Measurements from ENCODE around the gene OTULIN.

Gene OTULIN

DNA sequence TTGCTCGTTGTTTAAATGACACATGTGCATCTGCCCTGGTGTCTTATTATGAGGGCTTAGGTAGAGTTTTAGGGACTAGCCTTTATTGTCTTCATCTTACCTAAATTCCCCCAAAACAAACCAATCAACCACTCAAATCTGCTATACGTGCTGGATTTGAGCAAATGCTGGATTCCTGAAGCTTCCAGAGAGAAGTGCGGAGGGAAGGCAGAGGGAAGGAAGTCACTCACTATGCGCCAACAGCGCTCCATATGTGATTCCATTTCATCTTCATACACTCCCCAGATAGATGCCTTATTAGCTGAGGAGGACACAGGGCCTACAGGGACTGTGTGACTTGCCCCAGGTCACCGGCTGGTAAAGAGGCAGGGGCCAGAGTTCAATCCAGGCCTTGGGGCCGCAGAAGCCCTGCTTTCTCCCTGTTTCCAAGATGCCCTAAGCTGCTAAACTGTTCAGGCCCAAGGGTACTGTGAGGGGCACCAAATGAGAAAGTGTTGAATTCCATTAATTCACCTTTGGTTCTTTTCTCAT, 63.5 kb downstream of the OTULIN start:
- DNase-seq (ENCODE audit: extremely low read depth, low read depth) = no peak
- H3K4me3 ChIP-seq (replicated peaks; ENCODE audit: low read depth, low read length) = no peak overlapping the region
- no peak for TF ChIP-seq CTCF (IDR thresholded peaks at IDR 0.05; ENCODE audit: low read depth, low read length, missing control alignments)

DNA sequence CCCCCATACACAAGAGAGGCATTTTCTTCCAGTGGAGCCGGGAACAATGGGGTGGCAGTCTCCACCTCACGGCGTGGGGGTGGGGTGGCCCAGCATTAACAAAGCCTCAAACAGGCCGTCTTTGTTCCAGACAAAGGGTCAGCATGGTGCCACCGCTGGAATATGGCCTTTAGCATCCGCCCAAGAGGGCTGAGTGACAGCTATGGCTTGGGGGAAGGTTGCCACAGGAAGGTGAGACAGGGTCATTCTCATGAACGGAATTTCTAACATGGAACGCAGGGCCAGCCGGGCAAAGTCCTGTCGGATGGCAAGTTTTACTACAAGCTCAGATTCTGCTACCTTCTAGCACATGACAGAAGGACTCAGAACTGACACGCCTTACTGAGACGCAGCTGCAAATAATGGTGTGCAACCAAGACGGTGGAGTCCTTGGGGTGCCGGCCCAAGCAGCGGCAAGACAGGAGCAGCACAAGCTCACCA, 64.0 kb downstream of the OTULIN start:
- DNase-seq (ENCODE audit: extremely low read depth, low read depth) = no peak
- no peak for TF ChIP-seq CTCF (IDR thresholded peaks at IDR 0.05; ENCODE audit: low read depth, low read length, missing control alignments)
- H3K4me3 ChIP-seq (replicated peaks; ENCODE audit: low read depth, low read length) = no peak overlapping the region

DNA sequence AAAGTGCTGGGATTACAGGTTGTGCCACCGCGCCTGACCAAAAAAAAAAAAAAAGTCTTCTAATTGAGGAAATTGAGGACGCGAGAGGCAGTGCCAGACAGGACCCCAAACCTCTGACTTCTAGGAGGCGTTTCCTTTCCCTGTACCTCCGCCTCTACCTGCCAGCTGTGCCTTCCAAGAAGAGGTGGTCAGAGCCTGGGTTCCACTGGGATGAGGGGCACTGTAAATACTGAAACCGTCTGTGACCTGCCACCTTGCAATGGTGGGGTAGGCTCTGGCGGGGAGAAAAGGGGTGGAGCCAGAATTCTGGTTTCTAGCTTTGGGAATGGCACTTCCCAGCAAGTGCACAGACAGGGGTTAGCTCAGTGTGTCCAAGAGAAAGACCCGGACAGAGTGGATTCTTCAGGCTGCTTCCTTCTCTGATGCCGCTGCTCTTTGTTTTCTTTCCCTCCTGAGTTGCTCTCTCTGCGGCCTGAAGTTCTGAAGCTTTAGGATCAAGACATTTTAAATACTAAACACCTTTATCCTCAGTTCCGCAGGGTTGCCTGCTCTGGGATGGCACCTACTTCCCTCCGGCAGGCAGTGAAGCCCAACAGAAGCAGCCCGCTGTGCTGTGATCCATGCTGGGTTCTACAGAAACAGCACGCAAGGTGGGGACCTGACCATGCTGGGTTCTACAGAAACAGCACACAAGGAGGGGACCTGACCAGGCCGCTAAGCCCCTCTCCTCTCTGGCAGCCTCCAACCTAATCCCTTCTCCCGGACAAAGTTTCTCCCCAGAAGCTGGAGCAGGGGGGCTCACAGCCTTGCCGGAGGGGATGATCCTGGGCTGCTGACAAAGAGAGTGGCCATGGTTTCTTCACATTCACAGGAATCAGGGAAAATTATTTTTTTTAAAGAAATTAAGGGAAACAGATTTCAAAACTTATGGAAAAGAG, 65.2 kb downstream of the OTULIN start:
- no peak for TF ChIP-seq CTCF (IDR thresholded peaks at IDR 0.05; ENCODE audit: low read depth, low read length, missing control alignments)
- DNase-seq (ENCODE audit: extremely low read depth, low read depth) = no peak
- H3K4me3 ChIP-seq (replicated peaks; ENCODE audit: low read depth, low read length) = no peak overlapping the region

- no peak for DNase-seq (ENCODE audit: extremely low read depth, low read depth)
- H3K4me3 ChIP-seq (replicated peaks; ENCODE audit: low read depth, low read length) = no peak overlapping the region
- no peak for TF ChIP-seq CTCF (IDR thresholded peaks at IDR 0.05; ENCODE audit: low read depth, low read length, missing control alignments)
Observed at GRCh38 chr5:14730466-14730865, 65.9 kb downstream of the OTULIN start.

GRCh38 chr5:14730881-14731280, 66.4 kb downstream of the OTULIN start:
- no peak overlapping the region for H3K4me3 ChIP-seq (replicated peaks; ENCODE audit: low read depth, low read length)
- DNase-seq (ENCODE audit: extremely low read depth, low read depth) = no peak
- no peak for TF ChIP-seq CTCF (IDR thresholded peaks at IDR 0.05; ENCODE audit: low read depth, low read length, missing control alignments)

GRCh38 chr5:14732991-14733390, 68.5 kb downstream of the OTULIN start:
- no peak for DNase-seq (ENCODE audit: extremely low read depth, low read depth)
- no peak overlapping the region for H3K4me3 ChIP-seq (replicated peaks; ENCODE audit: low read depth, low read length)
- TF ChIP-seq CTCF (IDR thresholded peaks at IDR 0.05; ENCODE audit: low read depth, low read length, missing control alignments) = no peak

Data from HFF-Myc (cell line).